Smooth muscle cell of the brain vasculature (primary cell): Measurements from ENCODE around the gene KLF15.

Experiments used
- DNase-seq: peaks from one replicate; pipeline ENCODE4 v3.0.0-alpha.2; 2012; ENCODE audit warnings: low read depth, low spot score

Gene KLF15

DNA sequence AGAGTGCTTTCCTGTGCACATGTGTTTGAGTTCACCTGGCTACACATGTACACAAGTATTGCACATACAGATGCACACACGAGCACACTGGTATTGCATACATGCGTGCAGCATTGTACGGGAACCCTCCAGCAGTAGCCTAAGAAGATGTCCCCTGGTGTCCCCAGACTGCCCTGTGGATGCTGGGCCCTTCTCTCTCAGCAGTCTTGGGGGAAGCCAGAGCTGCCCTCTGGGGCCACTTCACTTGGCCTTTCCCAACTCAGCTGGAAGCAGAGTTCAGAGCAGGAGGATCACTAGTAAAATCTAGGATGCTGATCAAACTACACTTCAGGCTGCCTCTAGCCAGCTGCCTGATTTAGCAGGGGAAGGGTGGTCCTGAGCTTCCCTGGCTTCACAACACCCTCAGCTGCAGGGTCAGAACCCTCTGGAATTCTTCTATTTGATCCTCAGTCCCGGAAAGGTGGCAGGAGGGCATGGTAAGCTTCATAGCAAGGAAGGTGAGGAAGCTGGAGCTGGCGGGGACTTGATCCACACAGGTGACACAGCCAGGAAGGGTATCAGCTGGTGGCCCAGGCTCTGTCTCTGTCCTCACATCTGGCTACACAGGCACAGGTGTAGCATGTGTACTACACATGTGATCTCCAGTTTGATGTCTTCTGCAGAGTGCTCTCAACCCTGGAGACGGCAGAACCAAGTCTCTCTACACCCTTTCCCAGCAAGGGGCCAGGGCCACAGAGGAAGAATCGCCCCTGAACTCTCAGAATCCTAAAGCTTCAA, 36.5 kb downstream of the KLF15 start:
- DNase-seq, result no peak

DNA sequence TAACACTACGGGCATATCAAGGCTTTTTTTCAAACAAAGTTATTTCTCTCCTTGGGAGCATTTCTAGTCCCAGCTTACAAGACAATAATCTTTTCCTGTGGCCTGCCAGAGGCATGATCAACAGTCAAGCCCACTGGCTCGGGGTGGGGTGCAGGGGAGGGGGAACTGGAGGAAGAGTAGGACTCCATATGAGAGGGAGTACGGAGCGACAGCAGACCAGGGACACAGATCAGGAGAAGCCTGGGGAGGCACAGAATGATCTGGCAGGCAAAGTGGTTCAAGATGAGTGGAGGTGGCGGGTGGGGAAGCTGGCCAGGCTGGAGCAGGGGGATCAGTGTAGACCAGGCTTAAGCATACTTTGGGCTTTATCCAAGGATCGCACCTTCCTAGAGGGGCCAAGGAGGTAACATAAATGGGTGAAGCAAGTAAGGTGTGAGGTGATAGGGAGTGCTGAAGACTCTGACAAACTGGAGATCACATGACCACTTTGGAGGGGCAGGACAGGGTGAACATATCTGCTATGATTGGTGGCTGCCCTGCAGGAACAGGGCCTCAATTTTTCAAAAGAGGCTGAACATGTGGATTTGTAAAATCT, 37.4 kb downstream of the KLF15 start:
- DNase-seq, result no peak

DNA sequence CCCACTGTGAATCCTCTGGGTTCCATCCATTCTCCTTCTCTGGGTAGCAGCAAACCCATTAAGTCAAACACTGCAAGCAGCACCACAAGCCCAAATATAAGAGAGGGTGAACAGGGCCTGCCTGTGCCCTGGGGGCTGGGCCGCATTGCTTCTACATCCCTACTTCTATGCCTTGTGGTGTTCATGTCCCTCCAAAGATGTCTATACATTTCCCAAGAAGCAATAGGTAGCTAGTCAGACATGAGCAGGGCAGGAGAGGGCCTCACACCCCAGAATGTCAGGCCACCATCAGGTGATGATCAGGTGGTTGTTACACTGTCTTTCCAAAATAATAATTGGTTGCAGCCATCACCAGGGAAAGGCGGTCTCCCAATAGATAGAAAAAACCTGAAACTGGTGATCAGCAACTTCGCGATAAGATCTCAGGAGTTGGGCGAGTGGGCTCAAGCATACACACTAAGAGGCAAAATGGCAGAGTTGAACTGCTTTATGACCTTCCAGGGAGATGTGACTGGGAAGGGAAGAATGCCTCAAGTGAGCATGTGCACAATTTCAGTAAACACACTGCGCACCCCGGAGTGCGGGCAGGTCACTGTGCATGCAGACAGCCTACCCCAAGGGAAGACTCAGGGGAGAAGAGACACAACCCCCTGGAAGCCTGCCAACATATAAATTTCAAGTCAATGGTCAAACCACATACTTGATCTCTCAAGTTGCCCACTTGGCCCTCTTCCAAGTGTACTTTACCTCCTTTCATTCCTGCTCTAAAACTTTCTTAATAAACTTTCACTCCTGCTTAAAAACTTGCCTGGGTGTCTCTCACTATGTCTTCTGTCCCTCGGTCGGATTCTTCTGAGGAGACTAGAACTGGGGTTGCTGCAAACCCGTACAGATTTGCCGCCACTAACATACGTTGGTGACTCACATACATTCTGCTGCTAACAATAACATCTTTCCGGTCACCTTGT, 39.9 kb downstream of the KLF15 start:
- no peak for DNase-seq

DNA sequence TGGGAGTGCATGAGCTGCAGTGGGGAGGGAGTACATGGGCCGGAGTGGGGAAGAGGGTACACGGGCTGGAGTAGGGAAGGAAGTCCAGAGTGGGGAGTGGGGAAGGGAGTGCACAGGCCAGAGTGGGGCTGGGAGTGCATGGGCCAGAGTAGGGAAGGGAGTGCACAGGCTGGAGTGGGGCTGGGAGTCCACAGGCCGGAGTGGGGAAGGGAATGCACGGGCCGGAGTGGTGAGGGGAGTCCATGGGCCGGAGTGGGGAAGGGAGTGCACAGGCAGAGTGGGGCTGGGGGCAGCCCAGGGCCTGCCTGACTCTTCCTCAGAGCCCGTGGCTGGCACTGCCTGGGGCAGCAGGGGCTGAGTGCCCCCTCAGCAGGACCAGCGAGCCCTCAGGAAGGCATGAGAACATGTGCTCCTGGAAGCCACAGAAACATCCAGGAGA, 40.7 kb downstream of the KLF15 start:
- no peak for DNase-seq

DNA sequence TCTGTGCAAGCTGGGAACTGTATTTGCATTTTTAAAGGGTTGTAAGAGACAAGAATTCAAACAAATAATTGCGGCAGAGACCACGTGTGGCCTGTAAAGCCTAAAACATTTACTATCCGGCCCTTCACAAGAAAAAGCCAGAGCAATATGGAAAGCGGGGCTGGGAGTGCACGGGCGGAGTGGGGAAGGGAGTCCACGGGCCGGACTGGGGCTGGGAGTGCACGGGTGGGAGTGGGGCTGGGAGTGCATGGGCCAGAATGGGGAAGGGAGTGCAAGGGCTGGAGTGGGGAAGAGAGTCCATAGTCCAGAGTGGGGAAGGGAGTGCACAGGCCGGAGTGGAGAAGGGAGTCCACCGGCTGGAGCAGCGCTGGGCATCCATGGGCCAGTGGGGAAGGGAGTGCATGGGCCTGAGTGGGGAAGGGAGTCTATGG, 41.2 kb downstream of the KLF15 start:
- DNase-seq, result no peak

DNA sequence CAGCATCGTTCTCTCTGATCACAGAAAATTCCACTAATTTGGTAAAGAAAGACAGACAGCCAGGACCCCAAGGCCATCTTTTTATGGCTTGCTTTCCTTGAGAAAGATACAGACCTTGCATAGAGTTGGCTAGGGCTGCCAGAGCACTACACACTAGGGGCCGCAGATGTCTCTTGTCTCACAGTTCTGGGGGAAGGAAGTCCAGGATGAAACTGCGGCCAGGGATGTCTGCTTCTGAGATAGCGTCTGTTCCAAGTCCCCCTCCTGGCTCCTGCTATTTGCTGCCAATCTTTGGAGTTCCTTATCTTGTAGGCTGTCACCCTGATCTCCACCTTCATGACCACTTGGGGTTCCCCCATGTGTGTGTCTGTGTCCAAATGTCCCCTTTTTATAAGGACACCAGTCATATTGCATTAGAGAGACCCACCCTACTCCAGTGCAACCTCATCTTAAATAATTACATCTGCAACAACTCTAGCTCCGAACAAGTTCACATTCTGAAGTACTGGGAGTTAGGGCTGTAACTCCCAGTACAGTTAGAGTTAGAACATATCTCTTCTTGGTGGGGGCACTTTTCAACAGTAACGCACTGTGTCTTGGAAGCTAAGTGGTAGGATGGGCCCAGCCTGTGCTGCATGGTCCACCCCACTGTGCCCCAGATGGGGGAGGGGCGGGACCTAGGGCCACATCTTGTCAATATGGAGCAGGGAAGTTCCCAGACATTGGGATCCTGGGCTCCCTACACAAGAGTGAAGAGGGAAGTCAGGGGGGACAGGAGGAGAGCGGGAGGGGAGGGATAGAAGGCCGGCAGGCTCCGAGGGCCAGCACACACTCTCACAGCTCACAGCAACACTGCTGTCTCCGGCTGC, 42.2 kb downstream of the KLF15 start:
- DNase-seq, result no peak

DNA sequence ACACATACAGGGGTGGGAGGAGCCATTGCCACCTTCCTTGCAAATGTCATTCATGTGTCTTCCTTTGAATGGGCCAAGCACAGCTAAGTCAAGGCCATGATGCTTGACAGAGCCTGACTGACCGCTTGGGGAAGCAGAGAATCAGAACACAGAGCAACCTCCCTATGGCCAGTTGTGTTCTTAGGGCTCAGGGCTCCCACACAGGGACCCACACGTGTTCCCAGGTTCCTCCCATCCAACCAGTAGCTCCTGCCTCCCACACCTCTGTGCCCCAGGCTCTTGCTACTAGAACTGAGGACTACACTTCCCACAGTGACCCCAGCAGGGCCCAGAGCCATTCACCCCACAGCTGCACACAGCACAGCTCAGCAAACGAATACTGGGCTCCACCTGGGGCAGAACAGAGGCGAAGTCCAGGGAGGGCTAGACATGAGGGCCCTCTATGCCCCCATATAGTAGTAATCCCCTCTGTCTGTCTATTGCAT, 42.9 kb downstream of the KLF15 start:
- DNase-seq, result no peak

DNA sequence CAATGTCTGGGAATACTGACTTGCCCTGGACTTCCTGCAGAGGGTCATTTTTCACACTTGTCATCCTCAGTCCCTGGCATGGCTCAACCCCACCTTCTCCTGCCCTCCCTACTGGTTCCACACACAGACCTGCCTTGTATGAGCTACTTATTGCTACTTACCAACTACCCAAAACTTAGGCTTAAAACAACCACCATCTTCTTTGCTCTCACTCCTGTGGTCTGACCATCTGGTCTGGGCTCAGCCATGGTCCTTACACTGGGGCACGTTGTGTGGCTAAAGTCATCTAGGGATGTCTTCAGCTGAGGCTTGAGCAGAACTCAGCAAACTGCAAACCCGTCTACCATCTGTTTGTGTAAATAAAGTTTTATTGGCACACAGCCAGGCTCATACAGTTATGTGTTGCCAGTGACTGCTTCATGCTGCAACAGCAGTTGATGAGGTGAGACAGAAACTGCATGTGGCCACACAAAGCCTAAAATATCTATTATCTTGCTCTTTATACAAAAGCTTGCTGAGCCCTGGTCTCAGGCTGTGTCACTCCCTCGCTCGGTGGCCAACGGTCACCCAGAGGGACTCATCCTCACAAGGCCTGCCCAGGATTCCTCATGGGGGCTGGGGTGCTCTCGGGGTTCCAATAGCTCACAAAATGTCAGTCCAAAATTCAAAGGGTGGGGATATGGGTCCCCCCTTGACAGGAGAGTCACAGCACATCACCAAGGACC, 43.5 kb downstream of the KLF15 start:
- no peak for DNase-seq

DNA sequence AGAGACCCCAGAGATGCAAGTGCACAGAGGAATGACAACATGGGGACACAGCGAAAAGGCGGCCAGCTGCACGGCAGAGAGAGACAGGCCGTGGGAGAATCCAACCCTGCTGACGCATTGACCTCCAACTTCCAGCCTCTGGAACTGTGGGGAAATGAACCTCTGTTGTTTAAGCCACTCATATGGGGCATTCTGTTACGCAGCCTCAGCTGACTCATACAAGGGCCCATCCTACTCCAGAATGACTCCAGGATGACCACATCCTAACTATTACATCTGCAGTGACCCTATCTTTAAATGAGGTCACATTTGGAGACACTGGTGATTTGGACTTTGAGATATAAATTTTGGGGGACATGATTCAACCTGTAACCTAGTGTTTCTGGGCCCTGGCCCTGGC, 44.0 kb downstream of the KLF15 start:
- DNase-seq, result no peak

DNA sequence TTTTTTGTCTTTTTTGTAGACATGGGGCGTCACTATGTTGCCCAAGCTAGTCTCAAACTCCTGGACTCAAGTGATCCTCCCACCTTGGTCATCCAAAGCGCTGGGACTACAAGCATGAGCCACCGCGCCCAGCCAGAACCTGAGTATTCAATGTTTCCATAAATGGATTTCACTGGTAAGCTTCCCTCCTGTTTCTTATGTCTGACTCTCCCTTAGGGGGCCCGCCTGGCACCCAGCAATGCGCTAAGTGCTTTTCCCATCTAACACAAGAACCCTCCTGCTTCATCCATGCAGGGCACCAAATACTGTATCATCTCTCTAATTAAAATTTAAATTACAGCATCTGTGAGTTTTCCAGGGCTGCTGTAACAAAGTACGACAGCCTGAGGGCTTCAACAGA, 44.9 kb downstream of the KLF15 start:
- DNase-seq, result no peak

DNA sequence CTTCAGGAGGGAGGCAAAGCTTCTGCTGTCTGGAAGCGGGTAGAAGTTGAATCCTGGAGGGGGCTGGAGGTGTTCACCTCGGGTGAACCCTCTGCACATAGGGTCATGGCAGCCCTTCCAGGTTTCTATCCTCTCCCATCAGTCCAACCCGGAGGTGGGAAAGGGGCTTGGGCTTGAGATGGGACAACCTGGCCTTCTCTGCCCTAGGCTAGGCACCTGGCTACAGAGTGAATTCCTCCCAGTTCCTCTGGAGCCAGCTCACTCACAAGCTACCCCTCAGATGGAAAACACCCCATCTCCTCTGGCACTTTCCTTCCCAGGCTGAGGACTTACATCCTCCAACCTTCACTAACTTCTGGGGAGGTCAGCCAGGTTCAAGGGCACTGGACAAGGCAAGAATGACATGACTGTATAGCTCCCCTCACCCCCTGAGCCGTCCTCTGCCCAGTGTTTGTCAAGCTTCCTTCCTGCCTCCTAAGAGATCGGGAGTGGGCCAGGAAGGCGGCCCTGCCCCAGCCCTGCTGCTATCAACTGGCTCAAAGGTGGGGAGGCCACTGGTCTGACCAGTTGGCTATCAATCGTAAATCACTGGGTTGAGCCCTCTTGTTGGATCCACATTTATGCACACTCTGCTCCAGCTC, 45.8 kb downstream of the KLF15 start:
- DNase-seq, result no peak

DNA sequence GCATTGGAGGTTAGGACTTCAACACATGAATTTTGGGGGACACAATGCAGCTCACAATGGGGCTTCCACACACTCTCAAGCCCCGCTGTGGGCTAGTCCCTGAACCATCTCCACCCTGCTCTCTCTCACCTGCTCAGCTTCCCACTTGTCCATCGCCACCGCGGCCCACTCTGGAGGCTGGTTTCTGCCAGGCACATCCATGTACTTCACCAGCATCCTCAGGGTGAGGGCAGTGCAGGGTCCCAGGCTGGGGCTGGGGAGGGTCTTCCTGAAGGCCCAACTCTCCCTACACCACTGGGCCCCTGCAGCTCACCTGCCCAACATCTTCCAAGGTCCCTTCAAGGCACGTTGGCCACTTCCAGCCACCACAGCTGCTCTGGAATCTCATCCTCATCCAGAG, 46.4 kb downstream of the KLF15 start:
- DNase-seq, result no peak

DNA sequence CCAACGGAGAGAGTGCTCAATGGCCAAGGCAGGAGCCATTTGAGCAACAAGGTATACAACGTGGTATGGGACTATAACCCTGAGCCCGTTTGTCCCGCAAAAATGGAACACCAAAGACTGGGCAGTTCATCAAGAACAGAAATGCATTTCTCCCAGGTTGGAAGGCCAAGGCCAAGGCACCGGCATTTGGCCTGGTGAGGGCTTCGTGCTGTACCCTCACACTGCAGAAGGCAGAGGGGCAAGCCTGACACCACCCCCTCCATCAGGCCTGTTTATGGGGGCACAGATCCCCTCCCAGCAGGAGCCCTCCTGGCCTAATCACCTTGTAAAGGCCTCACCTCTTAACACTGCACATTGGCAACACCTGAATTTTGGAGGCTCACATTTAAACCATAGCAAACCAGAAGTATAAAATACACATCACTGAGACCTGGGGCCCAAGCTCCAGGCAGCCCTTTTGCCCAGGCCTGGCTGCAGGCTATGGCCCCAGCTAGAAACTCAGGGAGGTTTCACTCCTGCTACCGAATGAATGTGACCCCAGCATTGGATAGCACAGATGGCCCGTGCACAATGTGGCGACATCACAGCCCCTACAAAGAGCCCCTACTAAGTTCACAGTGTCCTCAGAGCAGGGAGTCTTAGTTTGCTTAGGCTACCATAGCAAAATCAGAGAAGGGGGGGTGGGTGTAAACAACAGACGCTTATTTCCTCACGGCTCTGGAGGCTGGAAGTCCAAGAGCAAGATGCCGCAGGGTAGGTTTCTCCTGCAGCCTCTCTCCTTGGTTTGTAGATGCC, 47.1 kb downstream of the KLF15 start:
- no peak for DNase-seq

DNA sequence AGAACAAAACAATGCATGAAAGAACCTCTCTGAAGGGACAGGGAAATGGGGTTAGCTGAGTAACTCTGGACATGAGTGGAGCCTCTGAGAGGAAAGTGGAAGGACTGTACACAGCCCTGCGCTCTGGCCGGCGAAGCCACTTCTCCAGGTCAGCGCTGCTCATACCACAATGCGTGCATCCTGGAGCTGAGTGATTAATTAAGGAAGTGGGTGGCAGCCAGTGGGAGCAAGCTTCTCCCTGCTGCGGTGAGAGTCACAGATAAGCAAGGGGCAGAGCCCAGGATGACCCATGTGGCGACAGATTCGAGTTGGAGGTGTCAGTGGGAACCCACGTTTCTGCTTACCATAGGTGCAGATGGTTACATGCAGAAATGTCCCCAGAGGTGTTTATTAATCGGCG, 48.0 kb downstream of the KLF15 start:
- DNase-seq, result no peak

DNA sequence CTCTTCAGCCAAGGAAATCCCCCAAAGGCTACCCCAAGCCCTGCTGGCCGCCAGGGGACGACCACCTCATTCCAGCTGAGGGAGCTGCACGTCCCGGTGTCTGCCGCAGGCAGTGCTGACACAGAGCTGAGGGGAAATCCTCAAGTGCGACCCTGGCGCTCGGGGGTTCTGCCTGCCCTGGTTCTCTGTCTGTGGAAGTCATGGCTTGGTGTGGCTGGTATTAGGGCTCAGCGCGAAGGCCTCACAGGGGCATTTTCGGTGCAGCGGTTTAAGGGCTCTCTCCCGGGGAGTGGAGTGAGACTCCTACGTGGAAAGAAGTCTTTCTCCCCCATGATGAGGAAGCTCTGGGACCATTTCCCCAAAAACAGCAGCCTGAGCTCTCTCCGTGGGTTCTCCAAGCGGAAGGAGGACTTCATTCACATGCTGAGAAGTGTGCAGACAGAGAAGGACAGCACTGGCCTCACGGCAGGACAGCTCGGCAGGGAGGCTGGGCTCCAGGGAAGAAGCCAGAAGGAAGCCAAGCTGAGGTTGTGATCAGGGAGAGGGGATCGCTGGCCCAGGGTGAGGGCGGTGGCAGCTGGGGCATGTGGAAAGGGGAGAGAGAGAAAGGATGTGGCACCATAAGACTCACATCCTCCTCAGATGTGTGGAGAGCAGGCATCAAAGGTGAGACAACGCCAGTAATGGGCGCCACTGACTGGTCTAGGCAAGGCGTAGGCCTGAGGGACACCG, 48.6 kb downstream of the KLF15 start:
- no peak for DNase-seq

DNA sequence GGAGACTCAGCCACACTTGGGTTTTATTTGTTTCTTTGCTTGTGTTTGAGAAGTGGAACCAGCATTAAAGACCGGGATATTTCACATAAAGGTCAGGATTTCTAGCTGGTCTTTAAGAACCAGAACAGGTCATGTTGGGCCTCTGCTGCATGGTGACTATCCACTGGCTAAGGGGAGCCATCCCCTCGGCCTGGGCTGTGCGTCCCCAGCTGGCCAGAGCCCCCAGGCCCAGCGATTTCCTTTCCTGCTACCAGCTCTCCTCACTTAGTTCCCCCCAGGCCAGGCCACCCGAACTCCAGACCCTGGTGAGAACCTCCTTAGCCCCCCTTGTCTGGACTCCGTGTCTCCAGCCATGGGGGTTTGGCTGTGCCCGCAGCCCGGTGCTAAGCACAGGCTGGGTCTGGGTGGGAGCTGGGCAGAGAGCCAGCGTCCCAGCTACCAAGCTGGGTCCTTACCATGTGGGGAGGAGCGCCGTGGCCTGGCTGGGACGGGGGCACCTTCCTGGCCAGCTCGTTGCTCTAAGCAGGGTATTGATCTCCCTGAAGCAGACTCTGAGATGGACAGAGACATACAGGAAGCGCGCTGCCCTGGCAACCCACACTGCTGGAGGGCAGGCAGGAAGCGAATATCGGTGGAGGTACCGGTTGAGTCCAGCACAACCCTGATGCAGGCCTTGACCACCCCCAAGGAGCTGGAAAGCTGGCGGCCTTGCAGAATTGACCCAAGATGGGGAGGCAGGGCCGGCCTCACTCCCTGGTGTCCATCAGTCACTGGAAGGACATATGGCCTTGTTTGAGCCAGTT, 49.4 kb downstream of the KLF15 start:
- DNase-seq, result no peak

DNA sequence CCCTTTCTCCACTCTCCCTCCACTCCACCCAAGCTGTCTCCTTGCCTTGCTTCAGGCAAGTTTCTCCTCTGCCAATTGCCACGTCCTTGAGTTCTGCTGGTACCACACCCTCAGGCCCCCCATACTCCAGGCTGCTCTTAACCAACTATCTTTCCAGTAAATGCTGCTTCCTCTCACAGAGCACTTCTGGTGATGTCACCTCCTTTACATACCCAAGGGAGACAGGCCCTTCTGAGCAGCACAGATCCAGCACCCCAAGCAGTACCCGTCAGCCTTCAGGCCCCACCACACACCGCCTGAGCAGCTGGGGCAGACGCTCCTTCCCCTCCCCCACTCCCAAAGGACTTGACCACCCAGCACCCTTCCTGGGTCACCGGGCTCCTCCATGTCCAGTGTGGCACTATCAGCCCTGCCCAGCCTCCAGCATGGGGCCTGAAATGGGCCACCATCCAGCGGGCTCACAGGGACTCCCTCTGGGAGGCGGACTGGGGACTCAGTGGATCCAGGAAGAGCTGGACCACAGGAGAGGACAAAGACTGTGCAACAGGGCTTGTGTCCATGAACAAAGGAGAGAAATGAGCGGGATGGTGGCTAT, 50.2 kb downstream of the KLF15 start:
- DNase-seq, result no peak
